ENCODE measurements around the gene PLEKHA8.
"Not testable (repeated sequence)": the region's sequence is repeated elsewhere in the genome, so short reads cannot be mapped to it uniquely, and the experiment has no call there.

Gene PLEKHA8

GRCh38 chr7:30066687-30067086 is 38.5 kb downstream of the PLEKHA8 start:
- no peak for DNase-seq (ENCODE audit: low spot score)

- no peak for DNase-seq (ENCODE audit: low spot score)
Measured at GRCh38 chr7:30068117-30068516, 39.9 kb downstream of the PLEKHA8 start.

GRCh38 chr7:30069096-30069867 is 41.1 kb downstream of the PLEKHA8 start:
- DNase-seq (ENCODE audit: low spot score): no peak

- no peak for DNase-seq (ENCODE audit: low spot score)
Measured at GRCh38 chr7:30070052-30070451, 41.8 kb downstream of the PLEKHA8 start.

- no peak for DNase-seq (ENCODE audit: low spot score)
Measured at GRCh38 chr7:30072735-30073134, 44.5 kb downstream of the PLEKHA8 start.

- peak; percentile 75 for DNase-seq (ENCODE audit: low spot score)
Measured at GRCh38 chr7:30074422-30075030, 46.3 kb downstream of the PLEKHA8 start.

GRCh38 chr7:30076411-30076810 is 48.2 kb downstream of the PLEKHA8 start:
- DNase-seq (ENCODE audit: low spot score): no peak

- no peak for DNase-seq (ENCODE audit: low spot score)
Measured at GRCh38 chr7:30078280-30078679, 50.1 kb downstream of the PLEKHA8 start.

GRCh38 chr7:30079880-30080279 is 51.7 kb downstream of the PLEKHA8 start:
- DNase-seq (ENCODE audit: low spot score): no peak

- no peak for DNase-seq (ENCODE audit: low spot score)
Measured at GRCh38 chr7:30080818-30081217, 52.6 kb downstream of the PLEKHA8 start.

- DNase-seq (ENCODE audit: low spot score): no peak
Measured at GRCh38 chr7:30082686-30083085, 54.5 kb downstream of the PLEKHA8 start.

- DNase-seq (ENCODE audit: low spot score): no peak
Measured at GRCh38 chr7:30083334-30083733, 55.1 kb downstream of the PLEKHA8 start.

GRCh38 chr7:30084212-30084611 is 56.0 kb downstream of the PLEKHA8 start:
- no peak for DNase-seq (ENCODE audit: low spot score)

GRCh38 chr7:30086529-30086928 is 58.3 kb downstream of the PLEKHA8 start:
- no peak for DNase-seq (ENCODE audit: low spot score)

GRCh38 chr7:30087371-30087770 is 59.2 kb downstream of the PLEKHA8 start:
- no peak for DNase-seq (ENCODE audit: low spot score)

GRCh38 chr7:30088362-30088761 is 60.1 kb downstream of the PLEKHA8 start:
- DNase-seq (ENCODE audit: low spot score): no peak

- DNase-seq (ENCODE audit: low spot score): no peak
Measured at GRCh38 chr7:30090111-30090510, 61.9 kb downstream of the PLEKHA8 start.

- DNase-seq (ENCODE audit: low spot score): no peak
Measured at GRCh38 chr7:30091491-30091912, 63.3 kb downstream of the PLEKHA8 start.

- DNase-seq (ENCODE audit: low spot score): no peak
Measured at GRCh38 chr7:30091987-30092386, 63.8 kb downstream of the PLEKHA8 start.

- no peak for DNase-seq (ENCODE audit: low spot score)
Measured at GRCh38 chr7:30093420-30093952, 65.3 kb downstream of the PLEKHA8 start.

- DNase-seq (ENCODE audit: low spot score): not testable (repeated sequence)
Measured at GRCh38 chr7:30098599-30098998, 70.4 kb downstream of the PLEKHA8 start.

- DNase-seq (ENCODE audit: low spot score): no peak
Measured at GRCh38 chr7:30102281-30102680, 74.1 kb downstream of the PLEKHA8 start.

GRCh38 chr7:30104157-30104556 is 75.9 kb downstream of the PLEKHA8 start:
- DNase-seq (ENCODE audit: low spot score): no peak

Measured in SW480 (cell line).